NT2/D1 (cell line): Measurements from ENCODE around the gene HDAC7.

ENCODE experiments used
- YY1 ChIP-seq: IDR thresholded peaks from 2 replicates; pipeline ENCODE4 v1.6.1; 2011; ENCODE audit not compliant: insufficient read length, insufficient read depth
- ZNF274 ChIP-seq: IDR thresholded peaks from 2 replicates; pipeline ENCODE4 v1.6.1; 2011; ENCODE audit warnings: mild to moderate bottlenecking, low read depth, low read length

- no peak for TF ChIP-seq YY1
- no peak for TF ChIP-seq ZNF274
These were observed 22.3 kb downstream of the HDAC7 start for GRCh38 chr12:47797441-47797840.
